Stimulated activated CD8-positive, alpha-beta memory T cell treated with anti-CD3 and anti-CD28 coated beads, Interleukin-2, amount 100 ng/mL, for 1 hour (primary cell): ENCODE measurements around the gene STX3.

Source experiments
- DNase-seq, 2 donors: peaks; one replicate each; pipeline ENCODE4 v3.0.0-alpha.2; 2020; ENCODE audit warnings: low read depth in 2 of 2

The STX3 gene

DNA sequence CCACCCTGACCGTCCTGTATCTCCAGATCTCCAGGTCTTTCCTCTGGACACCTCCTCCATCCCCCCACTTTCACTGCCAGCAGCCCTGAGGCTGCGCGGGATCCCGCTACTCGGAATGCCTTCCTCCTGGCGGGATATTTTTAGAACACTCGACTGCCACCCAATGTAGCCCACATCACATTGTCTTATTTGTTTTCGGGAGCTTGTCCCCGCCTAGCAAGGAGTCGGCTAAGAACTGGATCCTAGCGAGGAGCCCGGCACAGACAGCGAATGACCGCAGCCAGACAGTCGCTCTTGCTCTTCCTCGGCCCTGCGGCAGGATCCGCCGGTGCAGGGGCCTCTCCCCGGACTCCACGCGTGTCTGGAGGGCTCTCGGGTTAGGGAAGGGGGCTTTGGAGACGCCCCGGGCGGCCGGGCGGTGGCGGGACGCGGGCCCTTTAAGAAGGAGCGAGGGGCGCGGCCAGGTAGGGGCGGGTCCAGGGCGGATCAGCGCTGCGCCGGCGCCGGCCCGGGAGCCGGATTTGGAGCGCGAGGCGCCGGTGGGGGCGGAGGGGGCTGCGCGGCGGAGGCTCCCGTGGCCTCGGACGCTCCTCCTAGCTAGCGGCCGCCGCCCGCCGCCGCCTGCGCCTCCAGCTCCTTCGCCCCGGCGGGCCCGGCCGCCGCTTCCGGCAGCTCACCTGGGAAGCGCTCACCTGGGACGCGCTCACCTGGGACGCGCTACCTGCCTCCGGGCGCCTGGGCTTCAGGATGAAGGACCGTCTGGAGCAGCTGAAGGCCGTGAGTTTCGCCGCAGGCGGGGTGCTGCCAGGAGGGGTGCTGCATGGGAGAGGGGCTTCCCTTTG is at the start of gene STX3:
STX3 (plus strand) TSS at position 518 of the 842 bp plus-strand sequence; CDS start at position 748, 230 bp downstream.
- DNase-seq, result peak; percentile 38 to 49

DNA sequence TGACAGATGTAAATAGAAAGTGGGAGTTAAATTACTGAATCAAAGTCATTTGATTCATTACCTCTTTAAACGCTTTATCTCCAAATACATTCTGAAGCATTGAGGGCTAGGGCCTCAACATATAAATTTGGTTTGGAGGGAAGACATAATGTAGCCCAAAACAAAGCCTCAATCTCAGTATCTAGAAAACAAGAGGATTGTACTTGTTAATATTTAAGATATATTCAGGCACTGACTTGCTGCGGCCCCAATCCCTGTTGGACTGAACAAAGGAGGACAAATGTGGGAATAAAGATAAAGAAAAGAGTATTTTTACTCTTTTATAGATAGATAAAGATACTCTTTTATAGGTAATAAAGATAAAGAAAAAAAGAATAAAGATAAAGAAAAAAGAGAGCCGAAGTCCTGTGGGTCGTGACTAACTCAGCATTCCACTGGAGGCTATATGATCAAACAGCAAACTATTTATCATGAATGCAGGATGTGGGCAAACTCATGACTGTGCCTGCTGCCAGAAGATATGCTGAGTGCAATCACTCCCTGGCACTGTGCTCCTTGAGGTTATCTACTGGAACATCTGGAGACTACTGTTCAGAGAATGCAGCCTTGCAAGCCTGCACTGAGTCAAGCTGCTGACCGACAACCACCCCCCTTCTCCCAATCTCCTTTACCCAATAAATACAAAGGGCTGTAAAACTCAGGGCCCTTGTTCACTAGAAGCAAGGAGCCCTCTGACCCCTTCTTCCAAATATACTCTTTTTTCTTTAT is 48.5 kb upstream of the STX3 start:
- no peak for DNase-seq

- no peak for DNase-seq
Observed at GRCh38 chr11:59707371-59707770, 47.8 kb upstream of the STX3 start.

DNA sequence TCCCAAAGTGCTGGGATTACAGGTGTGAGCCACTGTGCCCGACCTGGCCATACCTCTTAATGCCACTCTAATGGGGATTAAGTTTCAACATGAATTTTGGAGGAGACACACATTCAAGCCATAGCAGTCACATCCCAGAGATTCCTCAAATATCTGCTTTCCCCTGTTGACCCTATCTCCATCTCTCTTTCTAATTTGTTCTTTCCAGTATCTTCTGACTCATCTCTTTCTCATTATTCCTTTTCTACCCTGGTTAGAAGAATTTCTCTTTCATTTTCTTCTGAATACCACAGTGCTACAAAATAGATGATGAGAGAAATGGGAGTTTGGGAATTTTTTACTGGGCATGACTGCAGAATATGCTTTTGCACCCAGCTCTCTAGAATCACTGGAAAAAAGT is 46.6 kb upstream of the STX3 start:
- no peak for DNase-seq

- DNase-seq, result no peak
Observed at GRCh38 chr11:59710136-59710847, 44.9 kb upstream of the STX3 start.

- DNase-seq, result no peak
Observed at GRCh38 chr11:59713745-59714144, 41.4 kb upstream of the STX3 start, which contains the start of gene OR10V1. TSS of gene OR10V1 (minus strand) at chr11:59713845. CDS start at chr11:59713845, 0 bp downstream.

DNA sequence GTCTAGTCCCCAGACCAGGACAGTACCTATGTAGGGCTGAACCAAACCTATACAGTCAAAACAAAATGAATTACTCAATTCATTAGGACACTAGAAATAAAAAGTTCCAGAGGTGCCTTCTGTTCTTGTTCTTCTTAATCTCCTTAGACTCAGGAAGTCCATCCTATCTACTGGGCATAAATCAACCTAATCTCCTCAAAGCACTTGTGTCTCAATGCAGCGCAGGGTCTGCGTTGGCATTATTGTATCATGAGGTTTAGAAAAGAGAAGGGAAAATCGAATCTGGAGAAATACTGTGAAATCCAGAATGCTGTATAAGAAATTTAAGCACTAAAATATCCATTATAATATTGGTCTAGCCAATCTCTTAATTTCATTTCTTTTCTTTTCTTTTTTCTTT is 39.1 kb upstream of the STX3 start:
- DNase-seq, result no peak

- no peak for DNase-seq
Observed at GRCh38 chr11:59719556-59719955, 35.6 kb upstream of the STX3 start.

- no peak for DNase-seq
Observed at GRCh38 chr11:59724066-59724465, 31.1 kb upstream of the STX3 start.

- DNase-seq, result no peak
Observed at GRCh38 chr11:59727426-59727825, 27.8 kb upstream of the STX3 start.

DNA sequence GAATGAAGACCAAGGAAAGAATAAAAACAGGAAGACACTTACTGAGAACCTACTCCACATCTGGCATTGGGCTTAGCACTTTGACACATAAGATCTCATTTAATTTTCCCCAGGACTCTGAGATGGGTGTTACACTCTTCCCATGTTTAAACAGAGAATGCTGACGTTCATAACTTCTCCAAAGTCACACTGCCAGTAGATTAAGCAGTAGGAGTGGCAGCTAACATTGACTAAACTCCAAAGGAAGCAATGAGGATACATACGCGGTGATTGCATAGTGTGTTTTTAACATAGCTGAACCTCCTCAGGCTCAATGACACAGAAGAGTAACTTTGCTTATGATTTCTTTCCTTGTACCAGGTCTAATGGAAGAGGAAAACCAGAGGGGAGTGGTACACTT is 27.0 kb upstream of the STX3 start:
- no peak for DNase-seq

GRCh38 chr11:59728913-59729312 is 26.3 kb upstream of the STX3 start:
- no peak for DNase-seq

DNA sequence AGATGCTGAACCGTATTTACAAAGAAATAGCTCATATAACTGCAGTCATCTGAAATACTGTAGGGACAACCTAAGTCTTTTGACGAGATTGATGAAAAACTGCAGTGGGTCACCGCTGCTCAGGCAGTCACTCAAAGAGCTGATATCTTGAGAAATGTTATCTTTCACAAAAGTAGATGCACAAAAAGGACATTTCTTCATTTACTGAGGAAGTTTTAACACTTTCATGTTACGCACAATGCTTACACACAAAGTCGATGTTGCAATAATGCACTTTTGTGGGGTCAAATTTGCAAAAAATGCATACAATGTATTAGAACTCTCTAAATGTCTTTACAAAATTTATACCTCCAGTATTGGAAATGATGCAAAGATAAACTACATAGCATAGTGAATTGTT is 25.3 kb upstream of the STX3 start:
- no peak for DNase-seq

GRCh38 chr11:59730896-59731565 is 24.1 kb upstream of the STX3 start:
- DNase-seq, result no peak

DNA sequence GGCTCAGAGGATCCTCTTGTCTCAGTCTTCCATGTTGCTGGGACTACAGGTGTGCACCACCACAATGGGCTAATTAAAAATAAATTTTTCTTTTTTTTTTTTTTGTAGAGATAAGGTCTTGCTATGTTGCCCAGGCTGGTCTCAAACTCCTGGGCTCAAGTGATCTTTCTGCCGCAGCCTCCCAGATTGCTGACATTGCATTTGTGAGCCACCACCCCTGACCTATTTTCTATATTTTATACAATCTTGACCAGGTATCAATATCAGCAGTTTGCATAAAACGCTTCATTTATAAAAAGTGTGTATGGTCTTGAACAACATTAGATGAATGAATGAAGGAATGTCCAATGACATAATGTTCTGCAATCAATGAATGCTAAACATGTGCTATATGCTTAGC is 9.1 kb upstream of the STX3 start:
- DNase-seq, result no peak

- peak; percentile 66 to 72 for DNase-seq
Observed at GRCh38 chr11:59753650-59754493, 1.3 kb upstream of the STX3 start.

- no peak for DNase-seq
Observed at GRCh38 chr11:59754494-59754858, 700 bp upstream of the STX3 start.

GRCh38 chr11:59755701-59756557 is 753 bp downstream of the STX3 start:
- peak in 1 of 2 donors; percentile 20 for DNase-seq

DNA sequence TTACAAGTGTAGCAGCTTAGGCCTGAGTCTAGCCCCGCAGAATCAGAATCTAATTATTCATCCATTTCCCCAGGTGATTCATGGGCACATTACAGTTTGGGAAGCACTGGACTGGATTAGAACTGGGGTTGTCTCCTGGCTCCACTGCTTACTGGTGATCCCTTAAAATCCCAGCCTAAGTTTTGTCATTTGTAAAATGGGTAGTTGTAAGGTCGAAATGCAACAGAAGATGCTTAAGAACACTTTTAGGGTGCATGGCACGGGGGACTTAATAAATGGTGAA is 1.3 kb downstream of the STX3 start:
- no peak for DNase-seq

GRCh38 chr11:59756845-59757244 is 1.7 kb downstream of the STX3 start:
- no peak for DNase-seq
